H1 (cell line): Measurements from ENCODE around the gene POC1B. TPM values are rescaled to one million over a fixed set of nuclear protein-coding genes. Genes with fewer than 3 reads are reported as not detected.

Experiments used
- BRCA1 ChIP-seq: IDR thresholded peaks from 2 replicates; pipeline ENCODE4 v1.6.1; 2012; ENCODE audit warnings: low read depth, low read length, improper control_type of control experiment
- CBX5 ChIP-seq: fragments of 300-800, 300-1000 bp; sonication (generic); IDR thresholded peaks from 2 replicates; pipeline ENCODE4 v1.7.1; 2016; ENCODE audit warnings: antibody characterized with exemption, low read length, low read depth
- CHD7 ChIP-seq: fragments of 300-600 bp; sonication (generic); IDR thresholded peaks from 2 replicates; pipeline ENCODE4 v1.7.1; 2012; ENCODE audit warnings: low read length, moderate library complexity, mild to moderate bottlenecking, inconsistent platforms; ENCODE audit not compliant: insufficient replicate concordance
- GABPA ChIP-seq: IDR thresholded peaks from 2 replicates; pipeline ENCODE4 v1.6.1; 2011; ENCODE audit warnings: mild to moderate bottlenecking, low read length, moderate library complexity, borderline replicate concordance; ENCODE audit not compliant: insufficient read depth
- HDAC6 ChIP-seq: IDR thresholded peaks from one replicate; pipeline ENCODE4 v1.7.1; 2012; ENCODE audit warnings: low read depth, mild to moderate bottlenecking, inconsistent platforms, low read length, moderate library complexity
- MAFK ChIP-seq: IDR thresholded peaks from 2 replicates; pipeline ENCODE4 v1.6.1; 2012; ENCODE audit warnings: low read depth, mild to moderate bottlenecking, improper control_type of control experiment, low read length
- NRF1 ChIP-seq: IDR thresholded peaks from 2 replicates; pipeline ENCODE4 v1.6.1; 2011; ENCODE audit warnings: mild to moderate bottlenecking, low read depth, low read length, improper control_type of control experiment
- RAD21 ChIP-seq, 2 experiments: IDR thresholded peaks in 1 of 2; conservative IDR thresholded peaks in 1 of 2; 2 replicates each; pipeline ENCODE4 v1.6.1; 2011; ENCODE audit warnings: low read depth in 2 of 2, low read length in 2 of 2, improper control_type of control experiment in 1 of 2, inconsistent platforms in 1 of 2, mild to moderate bottlenecking in 1 of 2, moderate library complexity in 1 of 2
- SP2 ChIP-seq: IDR thresholded peaks from 2 replicates; pipeline ENCODE4 v1.6.1; 2012; ENCODE audit warnings: mild to moderate bottlenecking, low read length, inconsistent platforms
- TBP ChIP-seq: IDR thresholded peaks from 2 replicates; pipeline ENCODE4 v1.6.1; 2011; ENCODE audit warnings: low read depth, low read length, improper control_type of control experiment
- TCF12 ChIP-seq: IDR thresholded peaks from 2 replicates; pipeline ENCODE4 v1.6.1; 2011; ENCODE audit warnings: low read depth, mild to moderate bottlenecking, low read length
- ZNF274 ChIP-seq: IDR thresholded peaks from 2 replicates; pipeline ENCODE4 v1.7.0; 2012; ENCODE audit warnings: low read length, borderline replicate concordance; ENCODE audit errors: extremely low read depth
- polyA plus RNA-seq, 7 experiments: library from polyadenylated mRNA; depleted of rRNA in 3 of 7; stranded (reverse) in 5 of 7; unstranded in 2 of 7; fragments of >200 nt in 5 of 7; fragments of 200-250 nt in 2 of 7; gene quantifications; 1 replicate in 5 of 7; 2 replicates in 1 of 7; 4 replicates in 1 of 7; pipeline versions ENCODE4 v1.2.1 to v1.2.3, GENCODE V29; 2011 to 2013; ENCODE audit warnings: missing spikeins in 2 of 7, mixed read lengths in 2 of 7
- total RNA-seq: library from RNA; stranded (reverse); fragmentation: NEBNext Ultra II Directional; extraction: Animal tissue kit (Norgen Biotek cat#: 25700); gene quantifications from 2 replicates; pipeline ENCODE4 v1.2.1, GENCODE V29; 2021

POC1B gene
- total and polyA plus RNA-seq, 2 of the 8 experiments (the other 6 are each of a cell fraction or from before 2014, with no cell fraction given) = 7.5 to 16.3 TPM

GRCh38 chr12:89370421-89370831 lies 155.4 kb downstream of the POC1B start (continued):
- TF ChIP-seq CHD7 (no peak), CBX5 (no peak), BRCA1 (no peak), RAD21 (IDR thresholded peaks at IDR 0.05 in 1 of 2, conservative IDR thresholded peaks at IDR 0.05 in 1 of 2; ENCODE audit: low read depth in 2 of 2, low read length in 2 of 2) (no peak), TBP (no peak), ZNF274 (no peak), GABPA (no peak), NRF1 (no peak), MAFK (no peak), HDAC6 (no peak), TCF12 (no peak), SP2 (no peak)
- TF ChIP-seq, all 59 proteins: peak for 0
